ENCODE data around the gene KCTD3.

The KCTD3 gene

GRCh38 chr1:215557504-215557903 lies 9.6 kb upstream of the KCTD3 start:
- no peak for DNase-seq

GRCh38 chr1:215557992-215558626 lies 9.0 kb upstream of the KCTD3 start:
- DNase-seq = no peak

GRCh38 chr1:215567491-215568298 lies 591 bp downstream of the KCTD3 start:
- peak; percentile 35 for DNase-seq

- DNase-seq = no peak
Measured at GRCh38 chr1:215568299-215568692, 1.2 kb downstream of the KCTD3 start.

GRCh38 chr1:215569986-215570824 lies 3.1 kb downstream of the KCTD3 start:
- no peak for DNase-seq

- DNase-seq = no peak
Measured at GRCh38 chr1:215581896-215582295, 14.8 kb downstream of the KCTD3 start.

GRCh38 chr1:215583185-215583749 lies 16.2 kb downstream of the KCTD3 start:
- DNase-seq = no peak

- no peak for DNase-seq
Measured at GRCh38 chr1:215584389-215584788, 17.3 kb downstream of the KCTD3 start.

GRCh38 chr1:215589650-215590435 lies 22.7 kb downstream of the KCTD3 start:
- DNase-seq = no peak

- no peak for DNase-seq
Measured at GRCh38 chr1:215590779-215591491, 23.8 kb downstream of the KCTD3 start.

GRCh38 chr1:215594640-215595039 lies 27.5 kb downstream of the KCTD3 start:
- DNase-seq = no peak

- no peak for DNase-seq
Measured at GRCh38 chr1:215595231-215595630, 28.1 kb downstream of the KCTD3 start.

GRCh38 chr1:215597961-215598360 lies 30.9 kb downstream of the KCTD3 start:
- DNase-seq = no peak

- DNase-seq = peak; percentile 15
Measured at GRCh38 chr1:215599418-215600074, 32.4 kb downstream of the KCTD3 start.

- no peak for DNase-seq
Measured at GRCh38 chr1:215600258-215600792, 33.2 kb downstream of the KCTD3 start.

GRCh38 chr1:215600867-215601266 lies 33.8 kb downstream of the KCTD3 start:
- DNase-seq = no peak

- no peak for DNase-seq
Measured at GRCh38 chr1:215601276-215601675, 34.2 kb downstream of the KCTD3 start.

- no peak for DNase-seq
Measured at GRCh38 chr1:215603319-215603718, 36.2 kb downstream of the KCTD3 start.

- no peak for DNase-seq
Measured at GRCh38 chr1:215605011-215605621, 38.0 kb downstream of the KCTD3 start.

- no peak for DNase-seq
Measured at GRCh38 chr1:215606036-215606435, 38.9 kb downstream of the KCTD3 start.
